Measurements from ENCODE around the gene ABCC10. TPM values are rescaled to one million over a fixed set of nuclear protein-coding genes. Genes with fewer than 3 reads are reported as not detected.
"Not testable (repeated sequence)": the region's sequence is repeated elsewhere in the genome, so short reads cannot be mapped to it uniquely, and the experiment has no call there.

The ABCC10 gene
- total and polyA plus RNA-seq, 2 donors from 2014 or later = 12.0 to 30.2 TPM

GRCh38 chr6:43457643-43458042 lies 30.3 kb downstream of the ABCC10 start:
- Histone ChIP-seq H3K27me3 (ENCODE audit: control insufficient read depth, insufficient read depth, low read length) (peaks cover 3% of the 10 kb centered on the region), H3K4me3 (ENCODE audit: low read length in 3 of 3) (no peak overlapping the region), H3K36me3 (ENCODE audit: control insufficient read depth in 2 of 3, insufficient read depth in 3 of 3, low read length in 3 of 3) (no peaks in the 10 kb centered on the region), H3K9ac (ENCODE audit: low read length in 3 of 3) (no peak overlapping the region), H3K4me1 (ENCODE audit: control insufficient read depth in 2 of 3, insufficient read depth in 2 of 3, low read depth in 1 of 3, low read length in 3 of 3) (peaks cover 0 to 6% (median 0%) of the 10 kb centered on the region in 3 donors), H3K27ac (ENCODE audit: low read depth in 2 of 2, low read length in 2 of 2) (no peak overlapping the region), H3K9me3 (ENCODE audit: control insufficient read depth in 2 of 3, insufficient read depth in 1 of 3, low read length in 3 of 3) (no peaks in the 10 kb centered on the region)
- intact Hi-C loops (cut with DNase I) = loop anchor here (10.0 kb wide), 1 partner anchor 47 kb away; no protein-coding TSS in a partner anchor
- DNase-seq (no peak), FAIRE-seq (no peak)
- TF ChIP-seq CTCF (IDR thresholded peaks at IDR 0.05; ENCODE audit: borderline replicate concordance, extremely low read depth, insufficient read depth) = no peak

GRCh38 chr6:43458154-43458553 lies 30.8 kb downstream of the ABCC10 start:
- not testable (repeated sequence) for H3K27me3 ChIP-seq (ENCODE audit: control insufficient read depth, insufficient read depth, low read length); H3K36me3 ChIP-seq (ENCODE audit: control insufficient read depth in 2 of 3, insufficient read depth in 3 of 3, low read length in 3 of 3); FAIRE-seq; H3K9me3 ChIP-seq (ENCODE audit: control insufficient read depth in 2 of 3, insufficient read depth in 1 of 3, low read length in 3 of 3); H3K4me1 ChIP-seq (ENCODE audit: control insufficient read depth in 2 of 3, insufficient read depth in 2 of 3, low read depth in 1 of 3, low read length in 3 of 3); H3K4me3 ChIP-seq (ENCODE audit: low read length in 3 of 3); H3K27ac ChIP-seq (ENCODE audit: low read depth in 2 of 2, low read length in 2 of 2); H3K9ac ChIP-seq (ENCODE audit: low read length in 3 of 3); DNase-seq
- intact Hi-C loops (cut with DNase I) = loop anchor here (10.0 kb wide), 1 partner anchor 47 kb away; no protein-coding TSS in a partner anchor

GRCh38 chr6:43459535-43459934 lies 32.2 kb downstream of the ABCC10 start:
- H3K4me3 ChIP-seq (ENCODE audit: low read length in 3 of 3) = no peak overlapping the region
- FAIRE-seq = no peak
- no peak overlapping the region for H3K27ac ChIP-seq (ENCODE audit: low read depth in 2 of 2, low read length in 2 of 2)
- TF ChIP-seq CTCF (IDR thresholded peaks at IDR 0.05; ENCODE audit: borderline replicate concordance, extremely low read depth, insufficient read depth) = no peak
- peaks cover 0 to 4% (median 0%) of the 10 kb centered on the region in 3 donors for H3K4me1 ChIP-seq (ENCODE audit: control insufficient read depth in 2 of 3, insufficient read depth in 2 of 3, low read depth in 1 of 3, low read length in 3 of 3)
- no peak for DNase-seq
- H3K36me3 ChIP-seq (ENCODE audit: control insufficient read depth in 2 of 3, insufficient read depth in 3 of 3, low read length in 3 of 3) = no peaks in the 10 kb centered on the region
- no peak overlapping the region for H3K9ac ChIP-seq (ENCODE audit: low read length in 3 of 3)
- no peaks in the 10 kb centered on the region for H3K9me3 ChIP-seq (ENCODE audit: control insufficient read depth in 2 of 3, insufficient read depth in 1 of 3, low read length in 3 of 3)
- H3K27me3 ChIP-seq (ENCODE audit: control insufficient read depth, insufficient read depth, low read length) = peaks cover 3% of the 10 kb centered on the region
- intact Hi-C loops (cut with DNase I) = loop anchor here (10.0 kb wide), 1 partner anchor 45 kb away; no protein-coding TSS in a partner anchor

- H3K27me3 ChIP-seq (ENCODE audit: control insufficient read depth, insufficient read depth, low read length) = peaks cover 3% of the 10 kb centered on the region
- FAIRE-seq (no peak), DNase-seq (no peak)
- no peak overlapping the region for H3K4me3 ChIP-seq (ENCODE audit: low read length in 3 of 3)
- no peaks in the 10 kb centered on the region for H3K9me3 ChIP-seq (ENCODE audit: control insufficient read depth in 2 of 3, insufficient read depth in 1 of 3, low read length in 3 of 3)
- no peak overlapping the region for H3K9ac ChIP-seq (ENCODE audit: low read length in 3 of 3)
- no peak overlapping the region for H3K27ac ChIP-seq (ENCODE audit: low read depth in 2 of 2, low read length in 2 of 2)
- no peaks in the 10 kb centered on the region for H3K36me3 ChIP-seq (ENCODE audit: control insufficient read depth in 2 of 3, insufficient read depth in 3 of 3, low read length in 3 of 3)
- peaks cover 0 to 4% (median 0%) of the 10 kb centered on the region in 3 donors for H3K4me1 ChIP-seq (ENCODE audit: control insufficient read depth in 2 of 3, insufficient read depth in 2 of 3, low read depth in 1 of 3, low read length in 3 of 3)
- TF ChIP-seq CTCF (IDR thresholded peaks at IDR 0.05; ENCODE audit: borderline replicate concordance, extremely low read depth, insufficient read depth) = no peak
- intact Hi-C loops (cut with DNase I) = no loop called here
Observed at GRCh38 chr6:43460032-43460431, 32.7 kb downstream of the ABCC10 start.

All from kidney (tissue), 14 donors.